Bronchial epithelial cell (primary cell): ENCODE data around the gene MEIKIN. TPM values are rescaled to one million over a fixed set of nuclear protein-coding genes. Genes with fewer than 3 reads are reported as not detected.

ENCODE experiments used
- DNase-seq: peaks from one replicate; pipeline ENCODE4 v3.0.0-alpha.2; 2010; ENCODE audit warnings: low read depth
- FAIRE-seq: peaks from 2 replicates; lab custom pipeline; 2011; peaks lifted over from hg19 to GRCh38; lab: Jason Lieb, UNC
- H3K27me3 ChIP-seq: 2 replicates; pipeline ENCODE4 v1.5.1; 2011; ENCODE audit warnings: low read length; ENCODE audit not compliant: control insufficient read depth, insufficient read depth
- H3K36me3 ChIP-seq: 2 replicates; pipeline ENCODE4 v1.5.1; 2011; ENCODE audit warnings: low read length; ENCODE audit not compliant: control insufficient read depth, insufficient read depth
- H3K4me3 ChIP-seq: 2 replicates; pipeline ENCODE4 v1.5.1; 2011; ENCODE audit warnings: mild to moderate bottlenecking, low read depth, low read length, control low read depth
- total RNA-seq: library from RNA; depleted of rRNA; stranded (reverse); fragments of >200 nt; gene quantifications from 2 replicates; pipeline ENCODE4 v1.2.1, GENCODE V29; 2014
- TF ChIP-seq, protein P1 (sequence below): IDR thresholded peaks from 2 replicates; pipeline ENCODE4 v1.5.1; 2011; ENCODE audit warnings: mild to moderate bottlenecking, moderate library complexity, low read length, control low read depth, inconsistent platforms; ENCODE audit not compliant: insufficient read depth, severe bottlenecking

Gene MEIKIN
- total RNA-seq, 1 donor from 2014 or later, result not detected

DNA sequence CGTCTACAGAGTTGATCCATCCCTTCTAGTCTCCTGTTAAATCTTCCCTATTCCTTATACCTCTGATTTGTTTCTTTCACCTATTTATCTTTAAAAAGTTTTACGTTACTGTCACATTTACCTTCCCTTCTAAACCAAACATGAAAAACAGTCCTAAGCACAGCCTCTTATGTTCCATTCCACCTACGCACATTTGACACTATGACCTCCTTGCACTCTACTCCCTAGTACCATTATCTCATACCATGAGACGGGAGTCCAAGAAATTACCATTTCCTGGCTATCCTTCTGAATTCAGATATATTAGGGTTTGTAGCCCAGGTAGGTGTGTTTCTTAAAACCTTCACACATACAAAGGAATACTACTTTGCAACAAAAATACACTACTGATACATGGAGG, 173.8 kb downstream of the MEIKIN start:
- DNase-seq (no peak), FAIRE-seq (no peak)
- Histone ChIP-seq H3K4me3 (no peak overlapping the region), H3K36me3 (no peaks in the 10 kb centered on the region), H3K27me3 (no peaks in the 10 kb centered on the region)
- TF ChIP-seq, protein P1, sequence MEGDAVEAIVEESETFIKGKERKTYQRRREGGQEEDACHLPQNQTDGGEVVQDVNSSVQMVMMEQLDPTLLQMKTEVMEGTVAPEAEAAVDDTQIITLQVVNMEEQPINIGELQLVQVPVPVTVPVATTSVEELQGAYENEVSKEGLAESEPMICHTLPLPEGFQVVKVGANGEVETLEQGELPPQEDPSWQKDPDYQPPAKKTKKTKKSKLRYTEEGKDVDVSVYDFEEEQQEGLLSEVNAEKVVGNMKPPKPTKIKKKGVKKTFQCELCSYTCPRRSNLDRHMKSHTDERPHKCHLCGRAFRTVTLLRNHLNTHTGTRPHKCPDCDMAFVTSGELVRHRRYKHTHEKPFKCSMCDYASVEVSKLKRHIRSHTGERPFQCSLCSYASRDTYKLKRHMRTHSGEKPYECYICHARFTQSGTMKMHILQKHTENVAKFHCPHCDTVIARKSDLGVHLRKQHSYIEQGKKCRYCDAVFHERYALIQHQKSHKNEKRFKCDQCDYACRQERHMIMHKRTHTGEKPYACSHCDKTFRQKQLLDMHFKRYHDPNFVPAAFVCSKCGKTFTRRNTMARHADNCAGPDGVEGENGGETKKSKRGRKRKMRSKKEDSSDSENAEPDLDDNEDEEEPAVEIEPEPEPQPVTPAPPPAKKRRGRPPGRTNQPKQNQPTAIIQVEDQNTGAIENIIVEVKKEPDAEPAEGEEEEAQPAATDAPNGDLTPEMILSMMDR, result no peak

DNA sequence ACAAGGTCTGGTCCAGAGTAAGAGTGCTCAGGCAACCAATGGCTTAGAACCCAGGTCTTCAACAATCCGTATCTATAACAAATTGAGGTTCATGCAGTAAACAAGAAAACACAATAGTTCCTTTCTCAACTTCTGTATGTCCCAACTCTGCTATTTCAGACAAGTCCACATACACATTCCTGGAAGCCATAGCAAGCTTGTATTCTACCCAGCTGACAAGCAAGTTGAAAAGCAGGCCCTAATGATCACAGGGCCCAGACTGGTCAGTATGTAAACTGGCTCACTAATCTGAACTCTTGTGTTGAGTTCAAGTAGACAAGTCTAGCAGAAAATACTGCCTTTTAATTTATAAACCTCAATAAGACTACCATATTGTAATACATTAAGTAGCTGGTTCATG, 175.5 kb downstream of the MEIKIN start:
- Histone ChIP-seq H3K27me3 (no peaks in the 10 kb centered on the region), H3K4me3 (no peak overlapping the region), H3K36me3 (peaks cover under 1% of the 10 kb centered on the region)
- no peak for DNase-seq
- TF ChIP-seq, protein P1, result no peak
- FAIRE-seq, result no peak

DNA sequence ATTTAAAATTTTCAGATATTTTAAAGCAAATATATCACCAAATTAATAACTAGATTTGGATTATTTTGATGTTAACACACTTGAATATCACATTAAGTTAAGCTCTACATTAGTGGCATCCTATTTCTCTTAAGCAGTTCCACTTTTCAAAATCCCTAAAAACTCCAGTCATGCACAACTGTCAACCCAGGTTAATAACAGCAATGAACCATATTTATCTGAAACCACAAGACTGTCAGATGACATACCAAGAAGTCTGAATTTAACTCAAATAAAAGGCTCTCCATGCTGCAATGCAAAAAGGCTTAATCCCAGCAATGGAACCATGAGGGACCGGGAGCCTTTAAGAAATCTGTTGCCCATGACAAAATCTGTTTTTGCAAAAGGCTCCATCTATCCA, 176.1 kb downstream of the MEIKIN start:
- FAIRE-seq, result no peak
- TF ChIP-seq, protein P1, result no peak
- DNase-seq, result no peak
- Histone ChIP-seq H3K4me3 (no peak overlapping the region), H3K27me3 (no peaks in the 10 kb centered on the region), H3K36me3 (peaks cover 2% of the 10 kb centered on the region)

DNA sequence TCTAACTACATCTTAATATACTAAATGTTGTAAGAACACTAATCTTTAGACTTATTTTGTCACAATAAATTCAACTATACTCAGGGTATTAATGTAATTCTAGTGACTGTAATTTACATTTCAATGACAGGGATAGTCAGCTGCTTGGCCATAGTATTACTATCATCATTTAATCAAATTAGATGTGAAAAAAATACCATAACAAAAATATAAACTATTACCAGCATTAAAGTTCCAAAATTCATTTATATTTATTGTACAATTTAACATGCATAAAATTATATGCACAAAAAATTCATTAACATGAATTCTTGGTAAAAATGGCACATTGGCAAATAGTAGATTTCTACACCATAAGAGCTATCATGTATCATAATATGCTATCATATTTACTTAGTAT, 177.6 kb downstream of the MEIKIN start:
- FAIRE-seq, result no peak
- H3K4me3 ChIP-seq, result no peak overlapping the region
- no peak for DNase-seq
- peaks cover 2% of the 10 kb centered on the region for H3K36me3 ChIP-seq
- no peaks in the 10 kb centered on the region for H3K27me3 ChIP-seq
- TF ChIP-seq, protein P1, result no peak

DNA sequence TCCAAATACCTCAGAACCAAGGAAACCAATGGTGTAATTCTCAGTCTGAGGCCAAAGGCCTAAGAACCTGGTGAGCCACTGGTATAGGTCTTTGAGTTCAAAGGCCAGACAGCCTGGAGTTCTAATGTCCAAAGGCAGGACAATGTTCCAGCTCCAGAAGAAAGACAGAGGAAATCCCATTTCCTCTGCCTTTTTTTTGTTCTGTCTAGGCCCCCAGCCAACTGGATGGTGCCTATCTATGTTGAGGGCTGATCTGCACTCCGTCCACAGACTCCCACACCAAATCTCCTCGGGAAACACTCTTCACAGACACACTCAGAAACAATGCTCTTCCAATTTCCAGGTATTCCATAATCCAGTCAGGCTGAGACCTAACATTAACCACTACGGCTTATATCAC, 178.8 kb downstream of the MEIKIN start:
- DNase-seq, result no peak
- FAIRE-seq, result no peak
- H3K27me3 ChIP-seq, result no peaks in the 10 kb centered on the region

DNA sequence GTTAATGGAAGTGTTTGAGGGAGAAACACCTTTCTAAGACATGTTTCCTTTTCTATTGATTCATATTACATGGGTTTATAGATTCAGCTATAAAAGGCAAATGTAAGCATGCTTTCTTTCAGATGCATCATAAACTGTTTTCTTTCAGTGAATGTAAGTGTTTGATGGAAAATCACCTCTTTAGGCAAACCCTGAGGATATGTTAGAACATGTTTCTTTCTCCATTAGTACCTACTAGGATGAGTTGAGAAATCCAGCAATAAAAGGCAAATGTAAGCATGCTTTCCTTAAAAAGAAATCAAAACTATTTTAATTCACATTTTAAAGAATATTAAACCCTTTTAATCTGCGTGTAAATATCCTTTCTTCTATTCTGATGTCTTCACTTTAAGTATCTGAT, 180.2 kb downstream of the MEIKIN start:
- FAIRE-seq, result no peak

More for the DNA sequence above, 178.8 kb downstream of the MEIKIN start:
- Histone ChIP-seq H3K36me3 (peaks cover 2% of the 10 kb centered on the region), H3K4me3 (no peak overlapping the region)
- TF ChIP-seq, protein P1, result no peak

More for the DNA sequence above, 180.2 kb downstream of the MEIKIN start:
- peak; percentile 61 for DNase-seq
- Histone ChIP-seq H3K36me3 (peaks cover 2% of the 10 kb centered on the region), H3K4me3 (no peak overlapping the region), H3K27me3 (no peaks in the 10 kb centered on the region)
- TF ChIP-seq, protein P1, result no peak
